ENCODE measurements around the gene AP1G2. TPM values are rescaled to one million over a fixed set of nuclear protein-coding genes. Genes with fewer than 3 reads are reported as not detected.
"Not testable (repeated sequence)": the region's sequence is repeated elsewhere in the genome, so short reads cannot be mapped to it uniquely, and the experiment has no call there.

AP1G2 gene
- total RNA-seq, 1 donor from 2014 or later: 294 TPM

DNA sequence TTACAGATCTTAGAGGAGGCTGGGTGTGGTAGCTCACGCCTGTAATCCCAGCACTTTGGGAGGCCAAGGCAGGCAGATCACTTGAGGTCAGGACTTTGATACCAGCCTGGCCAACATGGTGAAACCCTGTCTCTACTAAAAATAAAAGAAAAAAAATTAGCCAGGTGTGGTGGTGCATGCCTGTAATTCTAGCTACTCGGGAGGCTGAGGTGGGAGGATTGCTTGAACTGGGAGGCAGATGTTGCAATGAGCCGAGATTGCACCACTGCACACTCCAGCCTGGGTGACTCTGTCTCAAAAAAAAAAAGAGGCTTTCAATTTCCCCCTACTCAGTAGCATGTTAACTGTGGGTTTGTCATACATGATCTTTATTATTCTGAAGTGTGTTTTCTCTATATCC, 26.6 kb upstream of the AP1G2 start:
- DNase-seq (ENCODE audit: low spot score): not testable (repeated sequence)

DNA sequence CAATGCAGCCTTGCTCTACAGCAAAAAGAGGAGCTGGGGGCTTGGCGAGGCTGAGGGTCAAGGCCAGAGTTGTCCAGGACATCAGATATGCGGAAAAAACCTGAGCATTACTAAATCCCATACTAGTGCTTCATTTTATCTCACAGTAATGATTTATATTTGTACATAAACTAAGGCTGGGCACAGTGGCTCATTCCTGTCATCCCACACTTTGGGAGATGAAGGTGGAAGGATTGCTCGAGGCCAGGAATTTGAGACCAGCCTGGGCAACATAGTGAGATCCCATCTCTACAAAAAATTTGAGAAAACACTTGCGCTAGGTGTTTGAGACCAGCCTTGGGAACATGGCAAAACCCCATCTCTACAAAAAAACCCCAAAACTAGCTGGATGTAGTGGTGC, 22.6 kb upstream of the AP1G2 start:
- no peak for DNase-seq (ENCODE audit: low spot score)

DNA sequence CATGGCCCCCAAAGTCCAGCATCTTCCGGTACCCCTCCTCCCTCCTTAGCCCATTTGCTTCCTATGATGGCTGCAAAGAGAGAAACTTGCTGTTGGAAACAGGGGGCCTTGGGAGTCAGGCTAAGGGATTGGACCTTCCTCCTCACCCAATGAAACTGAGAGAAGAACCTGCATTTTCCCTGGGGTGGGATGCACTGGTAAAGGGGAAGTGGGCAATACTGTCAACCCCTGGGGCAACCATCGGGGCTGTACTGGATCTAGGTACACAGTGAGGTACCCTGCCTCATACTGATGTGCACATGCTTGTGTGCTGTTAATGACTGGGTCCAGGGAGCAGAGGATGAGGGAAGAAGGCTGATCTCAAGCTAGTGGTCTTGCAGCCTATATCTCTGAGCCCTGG, 22.0 kb upstream of the AP1G2 start:
- no peak for DNase-seq (ENCODE audit: low spot score)

- DNase-seq (ENCODE audit: low spot score): peak; percentile 91
Observed at GRCh38 chr14:23588884-23589598, 21.4 kb upstream of the AP1G2 start.

DNA sequence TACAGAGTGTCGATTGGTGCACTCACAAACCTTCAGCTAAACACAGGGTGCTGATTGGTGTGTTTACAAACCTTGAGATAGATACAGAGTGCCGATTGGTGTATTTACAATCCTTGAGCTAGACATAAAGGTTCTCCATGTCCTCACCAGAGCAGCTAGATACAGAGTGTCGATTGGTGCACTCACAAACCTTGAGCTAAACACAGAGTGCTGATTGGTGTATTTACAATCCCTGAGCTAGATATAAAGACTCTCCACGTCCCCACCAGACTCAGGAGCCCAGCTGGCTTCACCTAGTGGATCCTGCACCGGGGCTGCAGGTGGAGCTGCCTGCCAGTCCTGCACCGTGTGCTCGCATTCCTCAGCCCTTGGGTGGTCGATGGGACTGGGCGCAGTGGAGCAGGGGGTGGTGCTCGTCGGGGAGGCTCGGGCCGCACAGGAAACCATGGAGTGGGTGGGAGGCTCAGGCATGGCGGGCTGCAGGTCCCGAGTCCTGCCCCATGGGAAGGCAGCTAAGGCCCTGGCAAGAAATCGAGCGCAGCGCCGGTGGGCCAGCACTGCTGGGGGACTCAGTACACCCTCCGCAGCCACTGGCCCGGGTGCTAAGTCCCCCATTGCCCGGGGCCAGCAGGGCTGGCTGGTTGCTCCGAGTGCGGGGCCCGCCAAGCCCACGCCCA, 17.1 kb upstream of the AP1G2 start:
- not testable (repeated sequence) for DNase-seq (ENCODE audit: low spot score)

DNA sequence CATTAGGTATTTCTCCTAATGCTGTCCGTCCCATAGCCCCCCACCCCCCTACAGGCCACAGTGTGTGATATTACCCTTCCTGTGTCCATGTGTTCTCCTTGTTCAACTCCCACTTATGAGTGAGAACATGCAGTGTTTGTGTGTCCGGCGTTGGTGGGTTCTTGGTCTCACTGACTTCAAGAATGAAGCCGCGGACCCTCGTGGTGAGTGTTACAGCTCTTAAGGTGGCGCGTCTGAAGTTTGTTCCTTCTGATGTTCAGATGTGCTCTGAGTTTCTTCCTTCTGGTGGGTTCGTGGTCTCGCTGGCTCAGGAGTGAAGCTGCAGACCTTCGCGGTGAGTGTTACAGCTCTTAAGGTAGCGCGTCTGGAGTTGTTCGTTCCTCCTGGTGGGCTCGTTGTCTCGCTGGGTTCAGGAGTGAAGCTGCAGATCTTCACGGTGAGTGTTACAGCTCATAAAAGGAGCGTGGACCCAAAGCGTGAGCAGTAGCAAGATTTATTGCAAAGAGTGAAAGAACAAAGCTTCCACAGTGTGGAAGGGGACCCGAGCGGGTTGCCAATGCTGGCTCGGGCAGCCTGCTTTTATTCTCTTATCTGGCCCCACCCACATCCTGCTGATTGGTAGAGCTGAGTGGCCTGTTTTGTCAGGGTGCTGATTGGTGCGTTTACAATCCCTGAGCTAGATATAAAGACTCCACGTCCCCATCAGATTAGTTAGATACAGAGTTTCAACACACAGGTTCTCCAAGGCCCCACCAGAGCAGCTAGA, 16.4 kb upstream of the AP1G2 start:
- not testable (repeated sequence) for DNase-seq (ENCODE audit: low spot score)

DNA sequence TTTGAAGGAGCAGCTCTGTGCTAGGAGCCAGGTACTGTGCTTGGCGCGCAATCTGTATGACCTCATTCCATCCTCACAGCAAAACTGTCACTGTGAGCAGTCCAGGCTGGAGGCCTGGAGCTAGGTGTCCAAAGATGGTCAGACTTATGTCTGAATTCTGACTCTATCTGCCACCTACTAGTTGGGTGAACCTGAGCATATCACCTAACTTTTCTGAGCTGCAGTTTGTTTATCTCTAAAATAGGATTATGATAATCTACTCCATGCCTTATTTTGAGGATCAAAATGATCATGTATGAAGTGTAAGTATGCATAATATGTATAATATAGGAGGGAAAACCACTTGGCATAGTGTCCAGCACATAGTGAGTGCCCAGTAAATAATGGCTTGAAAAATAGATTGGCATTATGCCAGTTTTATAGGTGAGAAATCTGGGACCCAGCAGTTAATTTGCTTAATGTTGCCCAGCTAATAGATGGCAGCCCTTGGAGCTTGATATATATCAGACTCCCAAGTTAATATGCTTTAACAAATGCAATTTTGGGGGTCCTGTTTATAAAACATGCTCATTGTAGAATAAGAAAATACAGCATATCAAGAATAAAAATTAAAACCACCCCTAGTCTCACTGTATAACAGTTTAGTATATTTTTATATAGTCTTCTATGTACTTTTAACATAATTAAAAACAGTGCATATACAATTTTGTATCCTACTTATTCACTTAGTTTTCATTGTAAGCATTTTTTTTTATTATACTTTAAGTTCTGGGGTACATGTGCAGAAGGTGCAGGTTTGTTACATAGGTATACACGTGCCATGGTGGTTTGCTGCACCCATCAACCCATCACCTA, 15.5 kb upstream of the AP1G2 start:
- no peak for DNase-seq (ENCODE audit: low spot score)

- no peak for DNase-seq (ENCODE audit: low spot score)
Observed at GRCh38 chr14:23580948-23581281, 13.3 kb upstream of the AP1G2 start.

GRCh38 chr14:23580152-23580926, 12.7 kb upstream of the AP1G2 start:
- no peak for DNase-seq (ENCODE audit: low spot score)

- DNase-seq (ENCODE audit: low spot score): no peak
Observed at GRCh38 chr14:23579739-23580138, 12.1 kb upstream of the AP1G2 start.

GRCh38 chr14:23579311-23579630, 11.7 kb upstream of the AP1G2 start:
- DNase-seq (ENCODE audit: low spot score): no peak

GRCh38 chr14:23578560-23579310, 11.1 kb upstream of the AP1G2 start, which contains the start of gene JPH4:
Gene JPH4 (minus strand): TSS chr14:23578790. CDS start chr14:23577453, 1,337 bp downstream.
- no peak for DNase-seq (ENCODE audit: low spot score)

DNA sequence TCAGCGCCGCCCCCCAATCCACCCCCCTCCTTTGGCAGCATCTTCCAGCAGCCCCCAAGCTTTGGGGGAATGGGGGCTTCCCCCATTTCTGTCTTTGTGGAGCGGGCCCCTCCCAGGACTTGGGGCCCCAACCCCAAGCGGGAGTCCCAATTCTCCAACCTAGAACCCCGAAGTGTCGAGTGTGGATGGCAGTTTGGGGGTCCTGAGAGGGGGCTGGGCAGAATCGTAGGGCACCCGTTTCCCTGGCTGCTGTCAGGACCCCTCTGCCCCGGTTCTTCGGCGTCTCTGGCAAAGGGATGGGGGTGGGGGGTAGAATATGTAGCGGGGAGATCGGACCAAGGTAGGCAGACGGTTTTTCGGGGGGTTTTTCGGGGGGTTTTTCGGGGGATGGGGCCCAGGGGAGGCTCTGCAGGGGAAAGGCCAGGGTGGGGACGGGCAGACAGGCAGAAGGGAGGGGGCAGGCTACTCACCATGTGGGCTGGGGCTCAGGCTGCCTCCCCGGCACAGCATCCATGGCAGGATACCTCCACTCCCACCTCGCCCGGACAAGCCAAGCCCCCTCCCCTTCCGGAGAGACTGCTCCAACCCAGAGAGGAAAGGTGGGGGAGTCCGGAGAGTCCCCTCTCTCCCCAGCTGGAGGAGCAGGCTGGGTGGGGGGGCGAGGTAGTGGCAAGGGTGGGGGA, 10.3 kb upstream of the AP1G2 start:
- no peak for DNase-seq (ENCODE audit: low spot score)

GRCh38 chr14:23577004-23577681, 9.6 kb upstream of the AP1G2 start:
- DNase-seq (ENCODE audit: low spot score): no peak

- DNase-seq (ENCODE audit: low spot score): no peak
Observed at GRCh38 chr14:23573384-23574015, 5.9 kb upstream of the AP1G2 start.

DNA sequence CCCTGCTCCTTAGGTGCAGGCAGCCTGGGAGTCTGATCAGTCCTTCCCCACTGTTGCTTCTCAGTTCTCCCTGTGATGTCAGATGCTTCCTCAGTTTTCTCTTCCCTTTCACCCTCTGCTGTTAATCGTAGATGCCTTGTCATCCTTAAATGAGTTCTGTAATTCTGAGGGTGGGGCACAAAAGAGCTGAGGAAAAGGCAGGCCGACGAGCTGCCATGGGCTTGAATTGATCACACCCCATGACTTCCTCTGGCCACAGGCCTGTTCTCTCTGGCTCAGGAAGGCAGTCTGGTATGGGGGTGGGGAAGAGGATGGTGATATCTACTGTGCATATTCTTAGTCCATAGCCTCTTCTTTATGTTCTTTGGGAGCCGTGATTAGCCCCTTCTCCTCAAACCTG, 5.2 kb upstream of the AP1G2 start:
- no peak for DNase-seq (ENCODE audit: low spot score)

- DNase-seq (ENCODE audit: low spot score): no peak
Observed at GRCh38 chr14:23572524-23572828, 4.9 kb upstream of the AP1G2 start.

DNA sequence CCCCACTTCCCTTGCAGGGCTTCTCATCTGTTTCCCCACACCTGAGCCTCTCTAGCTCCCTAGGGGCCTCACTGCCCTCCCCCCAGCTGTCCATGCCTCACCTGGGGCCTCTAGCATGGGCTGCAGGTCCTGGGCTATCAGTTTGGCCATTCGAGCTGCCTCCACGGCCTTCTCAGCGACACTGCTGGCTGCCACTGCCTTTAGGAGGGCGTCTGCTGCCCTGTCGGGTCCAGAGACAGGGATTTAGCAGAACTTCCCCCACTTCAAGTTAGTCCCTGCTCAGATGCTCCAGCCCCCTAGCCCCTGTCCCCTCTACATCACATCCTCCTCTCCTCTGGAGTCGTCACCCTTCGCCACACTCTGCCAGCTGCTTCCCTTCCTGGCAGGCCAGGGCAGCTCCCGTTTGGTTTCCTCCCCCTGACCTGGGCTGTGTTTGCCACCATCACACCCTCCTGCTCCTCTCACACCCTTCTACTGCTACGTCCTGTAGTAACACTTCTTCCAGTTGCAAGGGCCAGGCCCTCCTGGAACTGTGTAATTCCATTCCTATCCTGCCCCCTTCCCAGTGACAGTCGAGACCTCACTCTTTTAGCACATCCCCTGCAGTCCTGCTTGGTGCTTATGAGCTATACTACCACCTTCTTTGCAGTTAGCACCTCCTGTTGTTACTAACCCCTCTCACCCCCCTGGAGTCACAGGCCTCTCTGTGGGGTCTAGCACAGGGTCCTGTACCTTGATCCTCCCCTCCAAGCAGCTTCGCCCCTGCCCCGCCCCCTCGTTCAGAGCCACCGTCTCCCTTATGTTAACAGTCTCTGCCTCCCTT, 4.3 kb upstream of the AP1G2 start:
- DNase-seq (ENCODE audit: low spot score): no peak
